ENCODE results near the gene KIF16B. TPM values are rescaled to one million over a fixed set of nuclear protein-coding genes. Genes with fewer than 3 reads are reported as not detected.

Gene KIF16B
- total RNA-seq, 1 donor, result 13.4 TPM

DNA sequence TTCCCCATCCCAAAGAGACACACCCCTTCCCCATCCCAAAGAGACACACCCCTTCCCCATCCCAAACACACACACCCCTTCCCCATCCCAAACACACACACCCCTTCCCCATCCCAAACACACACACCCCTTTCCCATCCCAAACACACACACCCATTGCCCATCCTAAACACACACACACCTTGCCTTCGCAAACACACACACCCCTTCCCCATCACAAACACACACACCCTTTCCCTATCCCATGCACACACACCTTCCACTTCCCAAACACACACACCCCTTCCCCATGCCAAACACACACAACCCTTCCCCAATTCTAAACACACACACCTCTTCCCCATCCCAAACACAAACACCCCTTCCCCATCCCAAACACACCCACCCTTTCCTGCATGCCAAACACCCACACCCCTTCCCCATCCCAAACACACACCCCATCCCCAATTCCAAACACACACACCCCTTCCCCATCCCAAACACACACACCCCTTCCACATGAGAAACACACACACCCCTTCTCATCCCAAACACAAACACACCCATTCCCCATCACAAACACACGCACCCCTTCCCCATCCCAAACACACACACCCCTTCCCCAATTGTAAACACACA lies 315.3 kb downstream of the KIF16B start:
- TF ChIP-seq, protein P1, sequence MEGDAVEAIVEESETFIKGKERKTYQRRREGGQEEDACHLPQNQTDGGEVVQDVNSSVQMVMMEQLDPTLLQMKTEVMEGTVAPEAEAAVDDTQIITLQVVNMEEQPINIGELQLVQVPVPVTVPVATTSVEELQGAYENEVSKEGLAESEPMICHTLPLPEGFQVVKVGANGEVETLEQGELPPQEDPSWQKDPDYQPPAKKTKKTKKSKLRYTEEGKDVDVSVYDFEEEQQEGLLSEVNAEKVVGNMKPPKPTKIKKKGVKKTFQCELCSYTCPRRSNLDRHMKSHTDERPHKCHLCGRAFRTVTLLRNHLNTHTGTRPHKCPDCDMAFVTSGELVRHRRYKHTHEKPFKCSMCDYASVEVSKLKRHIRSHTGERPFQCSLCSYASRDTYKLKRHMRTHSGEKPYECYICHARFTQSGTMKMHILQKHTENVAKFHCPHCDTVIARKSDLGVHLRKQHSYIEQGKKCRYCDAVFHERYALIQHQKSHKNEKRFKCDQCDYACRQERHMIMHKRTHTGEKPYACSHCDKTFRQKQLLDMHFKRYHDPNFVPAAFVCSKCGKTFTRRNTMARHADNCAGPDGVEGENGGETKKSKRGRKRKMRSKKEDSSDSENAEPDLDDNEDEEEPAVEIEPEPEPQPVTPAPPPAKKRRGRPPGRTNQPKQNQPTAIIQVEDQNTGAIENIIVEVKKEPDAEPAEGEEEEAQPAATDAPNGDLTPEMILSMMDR (IDR thresholded peaks at IDR 0.05; ENCODE audit: insufficient read depth, low read depth, low read length), result no peak
- H3K4me3 ChIP-seq (ENCODE audit: low read depth, low read length), result no peak overlapping the region
- DNase-seq (ENCODE audit: low read depth), result no peak

DNA sequence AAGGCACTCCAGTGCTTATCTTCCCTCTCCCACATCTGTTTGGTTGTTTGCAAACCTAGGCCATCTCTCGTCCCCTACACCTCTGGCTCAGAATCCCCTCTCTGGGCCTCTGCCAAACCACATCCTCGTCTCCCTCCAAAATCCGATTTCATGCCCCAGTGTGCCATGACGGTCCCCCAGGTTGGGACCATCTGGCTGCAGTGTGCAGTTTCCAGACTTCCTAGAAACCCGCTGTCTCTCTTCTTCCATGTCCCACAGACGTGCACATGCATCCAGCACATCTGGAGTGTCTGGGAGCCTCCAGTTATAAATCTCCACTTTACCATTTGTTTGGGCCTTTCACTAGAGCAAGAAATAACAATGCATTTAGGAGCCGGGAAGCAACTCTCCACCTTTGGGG lies 316.2 kb downstream of the KIF16B start:
- DNase-seq (ENCODE audit: low read depth), result no peak
- H3K4me3 ChIP-seq (ENCODE audit: low read depth, low read length), result no peak overlapping the region
- TF ChIP-seq, protein P1 (IDR thresholded peaks at IDR 0.05; ENCODE audit: insufficient read depth, low read depth, low read length), result no peak

DNA sequence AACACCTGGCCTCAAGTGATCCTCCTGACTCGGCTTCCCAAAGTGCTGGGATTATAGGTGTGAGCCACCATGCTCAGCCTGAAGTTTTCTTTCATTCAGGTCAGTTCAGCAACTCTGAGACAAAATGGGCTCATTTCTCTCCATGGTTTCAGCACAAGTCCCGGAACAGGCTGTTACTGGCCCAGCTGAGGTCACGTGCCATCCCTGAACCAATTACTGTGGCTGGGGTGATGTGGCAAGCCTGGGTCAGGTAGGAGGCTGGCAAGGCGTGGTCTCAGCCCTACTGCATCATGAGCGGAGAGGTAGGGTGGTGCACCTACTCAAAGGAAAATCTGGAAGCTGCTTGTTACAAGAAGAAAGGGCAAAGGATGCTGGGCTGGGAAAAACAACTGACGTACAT lies 326.4 kb downstream of the KIF16B start:
- TF ChIP-seq, protein P1 (IDR thresholded peaks at IDR 0.05; ENCODE audit: insufficient read depth, low read depth, low read length), result no peak
- no peak overlapping the region for H3K4me3 ChIP-seq (ENCODE audit: low read depth, low read length)
- no peak for DNase-seq (ENCODE audit: low read depth)

DNA sequence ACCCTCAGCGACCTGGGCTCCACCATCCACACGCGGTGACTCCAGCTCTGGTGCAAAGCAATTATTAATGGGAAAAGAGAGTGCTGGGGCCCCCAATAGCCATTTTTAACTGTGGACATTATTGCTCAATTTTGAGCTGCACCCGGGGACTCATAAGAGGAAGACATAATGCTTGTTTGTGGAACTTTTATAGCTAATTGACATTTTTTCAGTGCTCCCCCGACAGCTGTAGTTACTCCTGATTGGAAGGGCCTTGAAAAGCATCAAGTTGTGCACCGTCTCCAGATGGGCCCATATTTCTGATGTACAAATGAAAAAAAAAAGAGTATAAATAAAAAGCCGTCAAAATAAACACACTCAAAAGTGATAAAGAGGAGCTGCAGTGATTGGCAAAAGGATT lies 327.0 kb downstream of the KIF16B start:
- DNase-seq (ENCODE audit: low read depth), result peak; percentile 16
- TF ChIP-seq, protein P1 (IDR thresholded peaks at IDR 0.05; ENCODE audit: insufficient read depth, low read depth, low read length), result no peak
- no peak overlapping the region for H3K4me3 ChIP-seq (ENCODE audit: low read depth, low read length)

DNA sequence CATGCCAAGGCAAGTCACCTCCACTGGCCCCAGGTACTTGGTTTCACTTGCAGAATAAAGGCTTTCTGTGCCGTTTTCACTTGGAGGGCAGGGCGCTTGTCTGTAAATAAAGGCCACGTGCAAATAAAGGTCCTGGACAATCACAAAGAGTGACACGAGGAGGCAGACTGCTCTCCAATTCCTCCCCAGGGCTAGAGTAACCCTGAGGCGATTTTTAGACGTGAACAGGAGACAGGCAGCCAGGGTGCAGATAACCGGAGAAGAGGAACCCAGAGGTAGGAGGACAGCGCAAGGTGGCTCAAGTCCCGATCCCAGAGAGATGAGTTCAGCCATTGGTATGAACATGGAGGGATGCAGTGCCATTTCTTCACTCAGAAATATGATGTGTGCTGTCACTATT lies 327.4 kb downstream of the KIF16B start:
- no peak for DNase-seq (ENCODE audit: low read depth)
- no peak overlapping the region for H3K4me3 ChIP-seq (ENCODE audit: low read depth, low read length)
- TF ChIP-seq, protein P1 (IDR thresholded peaks at IDR 0.05; ENCODE audit: insufficient read depth, low read depth, low read length), result no peak

DNA sequence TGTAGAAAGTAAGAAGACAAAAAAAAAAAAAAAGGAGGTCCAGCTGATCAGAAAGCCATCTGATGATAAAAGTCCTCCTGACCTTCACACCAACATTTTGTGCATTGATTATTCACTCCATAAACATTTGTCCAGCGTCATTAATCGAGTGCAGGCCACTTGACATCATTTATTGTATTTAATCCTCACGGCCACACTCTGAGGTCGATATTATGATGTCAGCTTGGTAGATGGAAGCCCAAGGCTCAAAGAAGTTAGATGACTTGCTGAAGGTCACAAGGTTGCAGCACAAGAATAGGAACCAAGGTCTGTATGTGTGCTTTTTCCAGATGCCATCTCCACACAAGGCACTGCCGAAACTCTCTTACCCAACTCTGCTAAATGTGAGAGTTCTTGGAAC lies 328.4 kb downstream of the KIF16B start:
- H3K4me3 ChIP-seq (ENCODE audit: low read depth, low read length), result no peak overlapping the region
- no peak for DNase-seq (ENCODE audit: low read depth)
- TF ChIP-seq, protein P1 (IDR thresholded peaks at IDR 0.05; ENCODE audit: insufficient read depth, low read depth, low read length), result no peak

DNA sequence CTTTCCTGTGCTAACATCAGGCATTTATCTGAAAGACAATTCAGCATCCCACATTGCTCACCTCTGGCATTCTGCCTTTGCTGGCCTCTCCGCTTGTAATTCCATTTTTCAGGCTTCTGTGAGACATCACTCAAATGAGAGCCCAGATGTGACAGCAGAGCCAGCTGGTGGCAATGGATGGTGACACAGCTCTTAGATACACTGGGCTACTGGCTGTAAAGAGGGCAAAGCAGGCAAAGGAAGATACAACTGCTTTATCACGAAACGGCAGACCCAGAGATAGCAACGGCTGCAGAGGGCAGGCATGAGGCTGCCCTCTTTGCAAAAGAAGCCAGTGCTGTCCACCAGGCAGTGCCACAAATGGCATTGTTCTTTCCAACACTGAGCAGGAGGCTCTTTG lies 329.8 kb downstream of the KIF16B start:
- DNase-seq (ENCODE audit: low read depth), result no peak
- H3K4me3 ChIP-seq (ENCODE audit: low read depth, low read length), result no peak overlapping the region
- TF ChIP-seq, protein P1 (IDR thresholded peaks at IDR 0.05; ENCODE audit: insufficient read depth, low read depth, low read length), result no peak
